Activated T-cell treated with anti-CD3 and anti-CD28 coated beads, Interleukin-2, amount 50 U/mL, for 1 hour (primary cell): Measurements from ENCODE around the gene NOC4L.
"Not testable (repeated sequence)": the region's sequence is repeated elsewhere in the genome, so short reads cannot be mapped to it uniquely, and the experiment has no call there.

ENCODE experiments used
- DNase-seq: peaks from one replicate; pipeline ENCODE4 v3.0.0-alpha.2; 2020

Gene NOC4L

GRCh38 chr12:132144115-132144809, at the start of gene NOC4L, which contains the start of gene DDX51:
NOC4L (plus strand) TSS chr12:132144457; CDS start chr12:132144489, 32 bp downstream.
DDX51 (minus strand) TSS chr12:132144319; CDS start chr12:132144296, 23 bp downstream.
- DNase-seq, result peak; percentile 98

- no peak for DNase-seq
These were observed 48.5 kb upstream of the NOC4L start for GRCh38 chr12:132095520-132096409.

- DNase-seq, result no peak
These were observed 44.5 kb upstream of the NOC4L start for GRCh38 chr12:132099739-132100138.

GRCh38 chr12:132100306-132101065, 43.8 kb upstream of the NOC4L start:
- no peak for DNase-seq

- no peak for DNase-seq
These were observed 42.0 kb upstream of the NOC4L start for GRCh38 chr12:132102297-132102696.

GRCh38 chr12:132103072-132103471, 41.2 kb upstream of the NOC4L start:
- DNase-seq, result not testable (repeated sequence)

GRCh38 chr12:132103542-132104308, 40.5 kb upstream of the NOC4L start:
- no peak for DNase-seq

- no peak for DNase-seq
These were observed 38.8 kb upstream of the NOC4L start for GRCh38 chr12:132105467-132105866.

- no peak for DNase-seq
These were observed 37.3 kb upstream of the NOC4L start for GRCh38 chr12:132106921-132107320.

GRCh38 chr12:132108211-132108832, 35.9 kb upstream of the NOC4L start:
- no peak for DNase-seq

- DNase-seq, result no peak
These were observed 34.5 kb upstream of the NOC4L start for GRCh38 chr12:132109741-132110140.

- no peak for DNase-seq
These were observed 33.6 kb upstream of the NOC4L start for GRCh38 chr12:132110677-132111076.

GRCh38 chr12:132111654-132112304, 32.5 kb upstream of the NOC4L start:
- DNase-seq, result no peak

- DNase-seq, result no peak
These were observed 29.6 kb upstream of the NOC4L start for GRCh38 chr12:132114667-132115066.

GRCh38 chr12:132115500-132115899, 28.8 kb upstream of the NOC4L start:
- no peak for DNase-seq

- no peak for DNase-seq
These were observed 27.3 kb upstream of the NOC4L start for GRCh38 chr12:132116709-132117557.

GRCh38 chr12:132117558-132117875, 26.7 kb upstream of the NOC4L start:
- DNase-seq, result no peak

- no peak for DNase-seq
These were observed 25.4 kb upstream of the NOC4L start for GRCh38 chr12:132118876-132119275.

GRCh38 chr12:132121283-132121682, 23.0 kb upstream of the NOC4L start:
- no peak for DNase-seq

GRCh38 chr12:132123970-132124765, 20.1 kb upstream of the NOC4L start:
- no peak for DNase-seq
